LNCAP (cell line): ENCODE results near the gene SIRPA.

ENCODE experiments used
- CTCF ChIP-seq: fragments of 450-650 bp; IDR thresholded peaks from 2 replicates; pipeline ENCODE4 v1.5.1; 2017; ENCODE audit warnings: mild to moderate bottlenecking

Gene SIRPA

DNA sequence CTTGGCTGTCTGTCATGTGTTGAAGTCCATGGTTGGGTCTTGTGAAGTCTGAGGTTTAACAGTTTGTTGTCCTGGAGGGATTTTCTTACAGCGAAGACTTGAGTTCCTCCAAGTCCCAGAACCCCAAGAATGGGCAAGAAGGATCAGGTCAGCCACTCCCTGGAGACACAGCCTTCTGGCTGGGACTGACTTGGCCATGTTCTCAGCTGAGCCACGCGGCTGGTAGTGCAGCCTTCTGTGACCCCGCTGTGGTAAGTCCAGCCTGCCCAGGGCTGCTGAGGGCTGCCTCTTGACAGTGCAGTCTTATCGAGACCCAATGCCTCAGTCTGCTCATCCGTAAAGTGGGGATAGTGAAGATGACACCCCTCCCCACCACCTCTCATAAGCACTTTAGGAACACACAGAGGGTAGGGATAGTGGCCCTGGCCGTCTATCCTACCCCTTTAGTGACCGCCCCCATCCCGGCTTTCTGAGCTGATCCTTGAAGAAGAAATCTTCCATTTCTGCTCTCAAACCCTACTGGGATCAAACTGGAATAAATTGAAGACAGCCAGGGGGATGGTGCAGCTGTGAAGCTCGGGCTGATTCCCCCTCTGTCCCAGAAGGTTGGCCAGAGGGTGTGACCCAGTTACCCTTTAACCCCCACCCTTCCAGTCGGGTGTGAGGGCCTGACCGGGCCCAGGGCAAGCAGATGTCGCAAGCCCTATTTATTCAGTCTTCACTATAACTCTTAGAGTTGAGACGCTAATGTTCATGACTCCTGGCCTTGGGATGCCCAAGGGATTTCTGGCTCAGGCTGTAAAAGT, 43.5 kb downstream of the SIRPA start:
- no peak for TF ChIP-seq CTCF

DNA sequence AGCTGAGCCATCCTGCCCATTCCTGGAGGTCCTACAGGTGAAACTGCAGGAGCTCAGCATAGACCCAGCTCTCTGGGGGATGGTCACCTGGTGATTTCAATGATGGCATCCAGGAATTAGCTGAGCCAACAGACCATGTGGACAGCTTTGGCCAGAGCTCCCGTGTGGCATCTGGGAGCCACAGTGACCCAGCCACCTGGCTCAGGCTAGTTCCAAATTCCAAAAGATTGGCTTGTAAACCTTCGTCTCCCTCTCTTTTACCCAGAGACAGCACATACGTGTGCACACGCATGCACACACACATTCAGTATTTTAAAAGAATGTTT, 44.0 kb downstream of the SIRPA start:
- TF ChIP-seq CTCF, result no peak

GRCh38 chr20:1940581-1940980, 45.4 kb downstream of the SIRPA start:
- TF ChIP-seq CTCF, result no peak

DNA sequence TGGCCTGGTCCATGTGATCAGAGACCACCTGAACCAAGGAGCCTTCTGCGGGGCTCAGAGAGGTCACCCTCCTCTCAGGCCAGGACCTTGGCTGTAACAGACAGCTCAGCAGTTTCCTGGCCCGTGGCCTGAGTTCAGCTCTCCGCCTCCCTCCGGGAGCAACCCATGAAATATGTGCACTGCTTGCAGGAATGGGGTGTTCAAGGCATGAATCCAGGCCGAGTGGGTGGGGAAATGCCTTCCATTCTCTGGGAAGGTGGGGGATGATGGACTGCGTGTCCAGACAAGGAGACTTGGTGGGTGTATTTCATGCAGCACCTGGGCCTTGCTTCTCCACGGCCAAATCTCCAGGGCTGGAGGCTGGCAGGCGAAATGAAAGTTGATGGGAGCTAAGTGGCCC, 46.0 kb downstream of the SIRPA start:
- TF ChIP-seq CTCF, result no peak

DNA sequence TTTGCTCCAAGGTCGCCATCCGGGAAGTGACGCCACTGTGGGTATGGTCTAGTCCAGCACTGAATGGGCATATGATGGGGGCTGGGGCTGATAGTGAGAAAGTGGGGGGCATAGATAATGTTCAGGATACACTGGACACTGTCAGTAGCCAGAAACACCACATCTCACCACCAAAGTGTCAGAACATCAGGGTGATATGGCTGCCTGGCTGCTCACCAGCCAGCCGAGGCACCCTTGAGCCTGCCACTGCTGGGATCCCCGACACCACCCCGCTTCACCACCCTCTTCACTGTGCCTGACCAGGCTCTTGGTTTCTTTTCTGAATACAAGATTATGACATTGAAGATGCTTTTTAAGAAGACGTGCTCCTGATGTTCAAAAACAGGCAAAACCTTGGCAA, 46.9 kb downstream of the SIRPA start:
- TF ChIP-seq CTCF, result no peak

GRCh38 chr20:1942486-1943274, 47.5 kb downstream of the SIRPA start:
- no peak for TF ChIP-seq CTCF

DNA sequence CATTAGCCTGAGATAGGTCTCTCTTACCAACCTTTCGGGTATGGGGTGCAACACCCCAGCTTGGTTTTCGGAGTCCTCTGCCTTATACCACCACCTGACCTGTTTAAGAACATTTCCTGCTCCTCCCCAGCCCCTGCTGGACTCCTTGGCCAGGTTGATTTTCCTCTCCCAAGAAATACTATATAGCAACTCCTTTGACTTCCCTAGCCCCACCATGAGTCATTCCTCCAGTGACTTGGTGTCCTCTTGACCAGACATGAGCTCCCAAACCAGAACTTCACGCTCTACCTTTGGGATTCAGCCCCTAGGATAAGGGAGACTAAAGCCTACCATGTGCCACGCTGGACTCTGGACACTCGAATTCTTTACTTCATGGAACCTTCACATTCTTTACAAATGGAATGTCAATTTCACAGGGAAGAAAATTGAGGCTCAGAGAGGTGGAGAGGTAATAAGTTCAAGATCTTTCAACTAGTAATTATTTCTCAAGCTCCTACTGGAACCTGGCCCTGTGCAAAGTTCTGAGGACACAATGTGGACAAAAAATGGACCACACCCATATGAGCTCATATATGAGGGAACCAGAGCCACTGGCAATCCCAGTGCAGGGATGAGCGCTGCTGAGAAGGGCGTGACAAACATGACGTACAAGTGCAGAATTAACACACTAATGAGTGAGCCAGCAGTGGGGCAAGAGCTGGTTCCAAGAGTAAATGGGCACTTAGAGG, 48.2 kb downstream of the SIRPA start:
- TF ChIP-seq CTCF, result no peak
